GM11168 (cell line): Measurements from ENCODE around the gene BRSK1.
"Not testable (repeated sequence)": the region's sequence is repeated elsewhere in the genome, so short reads cannot be mapped to it uniquely, and the experiment has no call there.

Experiments
- in situ Hi-C: fragments of 300-500 bp; cut with MboI; formaldehyde crosslinking; loops from one replicate; pipeline ENCODE4 v1.12.0; 2022; ENCODE audit warnings: low sequenced_read_pairs; ENCODE audit not compliant: unreplicated experiment

BRSK1 gene

GRCh38 chr19:55321466-55322137 is 37.8 kb downstream of the BRSK1 start:
- in situ Hi-C loops: no loop called here

DNA sequence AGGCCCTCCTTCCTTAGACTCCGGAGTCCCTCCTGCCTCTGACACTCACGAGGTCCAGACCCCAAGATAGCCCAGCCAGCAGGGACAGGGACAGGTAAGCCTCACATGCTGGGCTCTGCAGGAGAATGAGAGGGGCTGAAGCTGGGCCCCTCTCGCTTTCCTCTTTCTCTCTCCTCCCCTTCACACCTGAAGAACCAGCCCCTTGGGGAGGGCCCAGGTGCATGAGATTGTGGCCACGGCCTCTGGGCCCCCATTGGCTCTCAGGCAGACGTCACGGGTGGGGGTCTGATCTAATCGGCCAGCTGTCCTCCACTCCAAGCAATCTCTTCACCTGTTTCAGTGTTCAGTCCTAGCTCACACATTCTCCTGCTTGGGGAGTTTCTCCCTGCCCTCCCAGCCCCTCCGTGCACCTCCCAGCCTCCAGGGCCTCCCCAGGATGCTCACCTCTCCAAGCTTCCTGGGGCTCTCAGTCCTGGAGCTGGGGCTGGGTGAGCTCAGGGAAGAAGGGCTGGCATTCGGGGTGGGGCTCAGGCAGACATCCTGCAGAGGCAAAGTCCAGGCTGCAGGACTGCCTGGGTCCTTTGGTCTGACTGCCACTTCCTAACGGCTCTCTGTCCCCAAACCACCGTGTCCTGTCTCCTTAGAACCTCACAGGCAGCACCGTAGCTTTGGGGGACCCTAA is 38.5 kb downstream of the BRSK1 start:
- in situ Hi-C loops: no loop called here

- in situ Hi-C loops: no loop called here
Measured at GRCh38 chr19:55324662-55325061, 40.9 kb downstream of the BRSK1 start.

DNA sequence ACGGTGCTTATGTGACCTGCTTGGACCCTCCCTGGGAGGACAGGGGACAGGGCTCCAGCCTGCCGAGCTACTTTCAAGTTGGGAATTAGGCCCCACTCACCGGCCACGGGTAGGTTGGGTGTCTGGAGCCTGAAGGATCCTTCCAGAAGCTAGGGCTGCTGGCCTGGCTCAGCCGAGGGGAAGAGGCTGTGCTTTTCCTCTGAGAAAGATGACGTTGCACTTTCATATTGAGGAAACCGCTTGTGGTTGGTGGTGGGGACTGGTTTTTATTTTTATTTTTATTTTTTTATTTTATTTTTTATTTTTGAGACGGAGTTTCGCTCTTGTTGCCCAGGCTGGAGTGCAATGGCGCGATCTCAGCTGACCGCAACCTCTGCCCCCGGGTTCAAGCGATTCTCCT is 41.4 kb downstream of the BRSK1 start, which contains the start of gene TMEM150B:
Gene TMEM150B, minus strand, starts transcription at position 170 of the 400 bp plus-strand sequence. CDS start 4,305 bp downstream, outside the sequence.
- in situ Hi-C loops: no loop called here

- in situ Hi-C loops: not testable (repeated sequence)
Measured at GRCh38 chr19:55328774-55329318, 45.0 kb downstream of the BRSK1 start.

DNA sequence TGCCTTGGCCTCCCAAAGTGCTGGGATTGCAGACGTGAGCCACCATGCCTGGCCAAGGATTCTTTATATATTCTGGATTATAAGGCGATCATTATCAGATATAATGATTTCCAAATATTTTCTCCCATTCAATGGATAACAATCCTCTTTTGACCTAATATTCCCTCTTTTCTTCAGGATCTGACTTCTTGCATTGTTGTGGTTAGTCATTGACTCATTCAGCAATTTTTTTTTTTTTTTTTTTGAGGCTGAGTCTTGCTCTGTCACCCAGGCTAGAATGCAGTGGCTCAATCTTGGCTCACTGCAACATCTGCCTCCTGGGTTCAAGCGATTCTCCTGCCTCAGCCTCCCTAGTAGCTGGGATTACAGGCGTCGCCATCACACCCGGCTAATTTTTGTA is 46.0 kb downstream of the BRSK1 start:
- in situ Hi-C loops: not testable (repeated sequence)

GRCh38 chr19:55333870-55334269 is 50.1 kb downstream of the BRSK1 start:
- in situ Hi-C loops: no loop called here

- in situ Hi-C loops: no loop called here
Measured at GRCh38 chr19:55336101-55336500, 52.3 kb downstream of the BRSK1 start.

GRCh38 chr19:55339105-55339888 is 55.5 kb downstream of the BRSK1 start, which contains the start of gene KMT5C:
TSS of gene KMT5C (plus strand) at chr19:55339876. CDS start at chr19:55341937, 2,061 bp downstream.
- in situ Hi-C loops: no loop called here

DNA sequence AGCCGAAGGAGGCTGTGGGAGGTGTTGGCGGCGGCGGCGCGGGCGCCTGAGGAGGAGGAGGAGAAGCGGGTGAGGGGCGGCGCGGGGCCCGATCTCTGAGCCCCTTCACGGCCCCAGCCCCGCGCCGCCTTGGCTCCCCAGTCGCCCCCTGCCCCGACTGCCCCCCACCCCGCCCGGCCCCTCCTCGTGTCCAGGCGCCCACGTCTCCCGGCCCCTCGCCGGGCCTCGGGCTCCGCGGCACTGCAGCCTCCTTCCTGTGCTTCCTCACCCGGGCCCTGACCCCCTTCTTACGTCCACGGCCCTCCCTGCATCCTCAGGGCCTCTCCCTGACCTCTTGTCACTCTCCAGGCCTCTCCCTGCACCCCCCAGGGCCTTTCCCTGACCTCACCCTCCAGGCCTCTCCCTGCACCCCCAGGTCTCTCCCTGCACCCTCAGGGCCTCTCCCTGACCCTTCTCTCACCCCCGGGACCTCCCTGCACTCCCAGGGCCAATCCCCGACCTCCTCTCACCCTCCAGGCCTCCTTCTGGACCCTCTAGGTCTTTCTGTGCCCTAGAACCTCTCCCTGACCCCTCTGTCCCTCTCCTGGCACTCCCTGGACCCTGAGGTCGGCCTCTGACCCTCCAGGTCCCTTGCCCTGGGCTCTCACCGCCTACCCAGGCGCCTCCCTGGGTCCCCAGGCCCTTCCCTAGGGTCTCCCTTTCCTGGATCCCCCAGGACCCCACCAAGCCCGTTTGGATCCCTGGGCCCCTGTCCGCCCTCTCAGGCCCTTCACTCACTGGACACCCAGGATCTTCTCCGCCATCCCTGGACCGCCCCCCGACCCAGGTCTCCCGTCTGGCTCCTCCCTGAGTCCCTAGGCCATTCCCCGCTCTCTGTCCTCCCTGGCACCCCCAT is 56.3 kb downstream of the BRSK1 start:
- in situ Hi-C loops: loop anchor here (5.0 kb wide), 1 partner anchor 37 kb away; the partner anchor contains the start of gene TMEM190

DNA sequence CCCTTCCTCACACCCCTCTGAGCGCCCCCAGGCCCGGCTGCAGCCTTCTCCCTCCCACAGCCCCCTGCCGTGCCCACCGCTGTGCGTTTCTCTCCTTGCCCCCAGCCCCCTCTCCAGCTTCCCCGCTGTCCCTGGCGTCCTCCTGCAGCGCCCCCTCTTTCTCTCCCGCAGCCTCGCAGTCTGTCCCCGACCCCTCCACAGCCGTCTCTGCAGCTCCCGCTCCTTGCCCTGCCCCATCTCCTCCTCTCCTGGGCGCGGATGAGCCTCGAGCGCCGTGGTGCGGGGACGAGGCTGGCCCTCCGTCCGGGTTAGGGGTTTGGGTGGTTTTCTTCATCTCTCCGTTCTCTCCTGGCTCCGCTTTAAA is 57.0 kb downstream of the BRSK1 start:
- in situ Hi-C loops: loop anchor here (5.0 kb wide), 1 partner anchor 37 kb away; the partner anchor contains the start of gene TMEM190

DNA sequence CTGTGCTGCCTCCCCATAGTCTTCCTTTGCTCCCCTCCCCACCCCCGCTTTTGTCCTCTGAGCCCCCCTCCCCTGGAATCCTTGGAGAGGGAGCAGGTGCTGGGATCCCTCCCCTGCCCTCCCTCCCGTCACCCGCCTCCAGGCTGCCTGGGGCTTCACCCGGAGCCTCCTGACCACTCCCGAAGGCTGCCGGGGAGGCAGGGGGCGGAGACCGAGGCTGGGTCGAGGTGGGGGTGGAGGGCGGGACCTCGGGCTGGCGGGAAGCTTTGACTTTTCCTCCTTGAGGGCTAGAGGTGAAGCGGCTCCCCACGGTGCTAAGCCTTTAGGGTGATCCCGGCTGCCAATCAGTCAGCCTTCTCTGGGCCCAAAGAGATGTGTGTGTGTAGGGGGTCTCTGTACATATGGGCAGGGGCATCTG is 57.4 kb downstream of the BRSK1 start:
- in situ Hi-C loops: loop anchor here (5.0 kb wide), 1 partner anchor 36 kb away; the partner anchor contains the start of gene TMEM190

DNA sequence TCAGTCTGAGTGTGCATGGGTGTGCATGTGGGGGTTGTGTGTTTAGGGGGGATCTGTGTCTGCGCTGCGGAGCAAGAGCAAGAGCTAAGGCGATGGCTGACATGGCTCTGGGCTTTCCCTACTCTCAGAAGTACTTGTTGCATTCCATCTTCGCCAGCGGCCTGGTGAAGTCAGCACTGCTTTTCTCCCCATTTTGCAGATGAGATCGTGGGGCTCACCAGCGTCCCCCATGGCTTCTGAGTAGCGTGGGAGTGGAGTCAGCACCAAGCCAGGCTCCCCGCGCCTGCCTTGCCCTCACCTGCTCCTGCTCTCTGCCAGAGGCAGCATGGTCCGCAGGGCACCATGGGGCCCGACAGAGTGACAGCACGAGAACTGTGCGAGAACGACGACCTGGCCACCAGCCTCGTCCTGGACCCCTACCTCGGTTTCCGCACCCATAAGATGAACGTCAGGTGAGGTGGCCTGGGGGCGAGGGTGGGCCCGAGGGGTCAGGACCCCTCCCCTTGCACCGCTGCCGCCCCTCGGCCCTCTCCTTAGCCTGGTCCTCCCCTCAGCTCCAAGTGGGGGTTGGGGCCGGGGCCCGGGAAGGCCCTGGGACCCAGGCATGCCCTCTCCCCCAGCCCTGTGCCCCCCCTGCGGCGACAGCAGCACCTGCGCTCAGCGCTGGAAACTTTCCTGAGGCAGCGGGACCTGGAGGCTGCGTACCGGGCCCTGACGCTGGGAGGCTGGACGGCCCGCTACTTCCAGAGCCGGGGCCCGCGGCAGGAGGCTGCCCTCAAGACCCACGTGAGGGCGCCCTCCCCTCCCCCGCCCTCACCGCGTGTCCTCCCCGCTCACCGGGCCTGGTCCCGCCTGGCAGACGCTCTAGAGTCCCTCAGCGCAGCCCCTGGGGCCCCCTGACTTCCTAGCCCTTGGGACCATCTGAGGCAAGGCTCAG is 58.1 kb downstream of the BRSK1 start:
- in situ Hi-C loops: loop anchor here (5.0 kb wide), 1 partner anchor 35 kb away; the partner anchor contains the start of gene TMEM190

DNA sequence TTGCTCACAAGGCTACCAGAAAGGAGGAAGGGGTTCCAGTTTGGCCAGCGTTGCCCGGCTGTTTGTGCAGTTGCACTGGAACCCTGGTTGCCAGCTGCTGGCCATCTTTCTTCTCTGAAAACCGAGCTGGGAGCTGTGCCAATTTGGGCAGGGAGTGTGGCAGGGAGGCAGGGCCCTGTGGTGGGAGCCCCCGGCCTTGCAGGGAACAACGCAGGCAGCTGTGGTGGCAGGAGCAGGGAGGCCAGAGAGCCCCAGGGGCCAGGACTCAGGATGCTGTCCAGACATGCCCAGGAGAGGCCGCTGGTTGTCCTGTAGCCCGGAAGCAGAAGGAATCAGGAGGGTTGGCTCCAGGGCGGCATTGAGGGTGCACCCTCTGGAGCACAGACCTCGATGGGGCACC is 60.6 kb downstream of the BRSK1 start:
- in situ Hi-C loops: loop anchor here (5.0 kb wide), 1 partner anchor 33 kb away; the partner anchor contains the start of gene TMEM190

GRCh38 chr19:55345101-55345817 is 61.5 kb downstream of the BRSK1 start:
- in situ Hi-C loops: no loop called here

- in situ Hi-C loops: no loop called here
Measured at GRCh38 chr19:55345818-55346724, 62.3 kb downstream of the BRSK1 start.
